HepG2 (cell line): ENCODE data around the gene CAMSAP2. TPM values are rescaled to one million over a fixed set of nuclear protein-coding genes. Genes with fewer than 3 reads are reported as not detected.

Experiments
- ADNP ChIP-seq: sonication (generic); formaldehyde crosslinking; IDR thresholded peaks from 2 replicates; pipeline ENCODE4 v1.4.0; 2020; ENCODE audit warnings: missing genetic modification reagents
- BRCA1 ChIP-seq: sonication (generic); formaldehyde crosslinking; IDR thresholded peaks from 2 replicates; pipeline ENCODE4 v1.4.0; 2020; ENCODE audit warnings: missing genetic modification reagents
- CCDC6 ChIP-seq: sonication (generic); formaldehyde crosslinking; IDR thresholded peaks from 2 replicates; pipeline ENCODE4 v1.8.1; 2022; ENCODE audit warnings: mild to moderate bottlenecking, missing genetic modification reagents, moderate library complexity
- GFI1 ChIP-seq: sonication (generic); formaldehyde crosslinking; IDR thresholded peaks from 2 replicates; pipeline ENCODE4 v1.5.0; 2020; ENCODE audit warnings: missing genetic modification reagents, mild to moderate bottlenecking, borderline replicate concordance
- GPBP1L1 ChIP-seq: sonication (generic); formaldehyde crosslinking; IDR thresholded peaks from 2 replicates; pipeline ENCODE4 v1.5.0; 2020; ENCODE audit warnings: mild to moderate bottlenecking, missing genetic modification reagents
- HDAC1 ChIP-seq: sonication (generic); formaldehyde crosslinking; IDR thresholded peaks from 2 replicates; pipeline ENCODE4 v1.5.1; 2020; ENCODE audit warnings: mild to moderate bottlenecking, missing genetic modification reagents
- KDM2A ChIP-seq: sonication (generic); formaldehyde crosslinking; IDR thresholded peaks from 2 replicates; pipeline ENCODE4 v1.4.0; 2020; ENCODE audit warnings: low read depth, missing genetic modification reagents, borderline replicate concordance
- MLXIP ChIP-seq: sonication (generic); formaldehyde crosslinking; IDR thresholded peaks from 2 replicates; pipeline ENCODE4 v1.9.0; 2021; ENCODE audit warnings: missing genetic modification reagents, borderline replicate concordance
- SKIL ChIP-seq: sonication (generic); formaldehyde crosslinking; IDR thresholded peaks from 2 replicates; pipeline ENCODE4 v1.8.0; 2022; ENCODE audit warnings: missing genetic modification reagents, mild to moderate bottlenecking, moderate library complexity, borderline replicate concordance
- SNAPC2 ChIP-seq: sonication (generic); formaldehyde crosslinking; IDR thresholded peaks from 2 replicates; pipeline ENCODE4 v1.8.1; 2022; ENCODE audit warnings: mild to moderate bottlenecking, missing genetic modification reagents
- SRSF9 ChIP-seq: fragments of 200-400 bp; formaldehyde crosslinking; IDR thresholded peaks from 2 replicates; pipeline ENCODE4 v1.6.1; 2018; ENCODE audit warnings: borderline replicate concordance, mild to moderate bottlenecking, low read depth, low read length; ENCODE audit not compliant: insufficient read depth, poor library complexity, severe bottlenecking
- ZBTB46 ChIP-seq: sonication (generic); formaldehyde crosslinking; IDR thresholded peaks from 2 replicates; pipeline ENCODE4 v1.4.0; 2020; ENCODE audit warnings: mild to moderate bottlenecking, missing genetic modification reagents, borderline replicate concordance
- ZFX ChIP-seq: sonication (generic); formaldehyde crosslinking; IDR thresholded peaks from 2 replicates; pipeline ENCODE4 v1.4.0; 2020; ENCODE audit warnings: mild to moderate bottlenecking, low read depth, missing genetic modification reagents, moderate library complexity
- ZNF710 ChIP-seq: sonication (generic); formaldehyde crosslinking; IDR thresholded peaks from 2 replicates; pipeline ENCODE4 v1.5.0; 2020; ENCODE audit warnings: mild to moderate bottlenecking, missing genetic modification reagents, borderline replicate concordance
- ZNF770 ChIP-seq: sonication (generic); formaldehyde crosslinking; IDR thresholded peaks from 2 replicates; pipeline ENCODE4 v1.5.0; 2020; ENCODE audit warnings: mild to moderate bottlenecking, missing genetic modification reagents
- polyA plus RNA-seq, 8 experiments: library from polyadenylated mRNA; depleted of rRNA in 3 of 8; stranded (reverse) in 7 of 8; unstranded in 1 of 8; fragments of >200 nt; fragmentation: Illumina TruSeq in 4 of 8; extraction: Trizol in 4 of 8; gene quantifications; 2 replicates each; pipeline versions ENCODE4 v1.2.1 to v1.2.3, GENCODE V29; 2011 to 2016; ENCODE audit warnings: low read depth in 4 of 8, missing spikeins in 1 of 8, mixed read lengths in 1 of 8; ENCODE audit not compliant: insufficient read depth in 1 of 8
- total RNA-seq, 5 experiments: library from RNA; depleted of rRNA; stranded (reverse); fragments of >200 nt; fragmentation: Illumina TruSeq; extraction: Trizol; gene quantifications; 2 replicates each; pipeline ENCODE4 v1.2.3, GENCODE V29; 2016; ENCODE audit warnings: low read depth in 1 of 5

The CAMSAP2 gene
- total and polyA plus RNA-seq, 2 of the 13 experiments (the other 11 are each of a cell fraction or from before 2014, with no cell fraction given), result 3.4 to 8.2 TPM

GRCh38 chr1:200738949-200739651 is 407 bp downstream of the CAMSAP2 start (continued):
- TF ChIP-seq ZNF770 (CRISPR knock-in tag), result no peak
- TF ChIP-seq ZNF710 (CRISPR knock-in tag), result no peak
- TF ChIP-seq CCDC6 (CRISPR knock-in tag), result peak; percentile 68
- peak; percentile 89 for TF ChIP-seq KDM2A (CRISPR knock-in tag)
- peak; percentile 82 for TF ChIP-seq ZFX (CRISPR knock-in tag)
- TF ChIP-seq SKIL, result peak; percentile 52; the same call in 1 of the 2 replicates
- TF ChIP-seq GFI1 (CRISPR knock-in tag), result peak; percentile 98
- no peak for TF ChIP-seq SNAPC2 (CRISPR knock-in tag)
- no peak for TF ChIP-seq SRSF9
- TF ChIP-seq GPBP1L1 (CRISPR knock-in tag), result no peak
- no peak for TF ChIP-seq MLXIP (CRISPR knock-in tag)
- TF ChIP-seq BRCA1 (CRISPR knock-in tag), result no peak
- peak; percentile 65 for TF ChIP-seq HDAC1 (CRISPR knock-in tag)
- TF ChIP-seq ZBTB46 (CRISPR knock-in tag), result no peak
- no peak for TF ChIP-seq ADNP (CRISPR knock-in tag)
